Stimulated activated CD8-positive, alpha-beta memory T cell treated with anti-CD3 and anti-CD28 coated beads, Interleukin-7, amount 100 ng/mL, for 24 hours (primary cell): ENCODE measurements around the gene COMT.

Source experiments
- DNase-seq: peaks from one replicate; pipeline ENCODE4 v3.0.0-alpha.2; 2020; ENCODE audit warnings: low read depth

Gene COMT

GRCh38 chr22:19995611-19996339, 54.2 kb downstream of the COMT start:
- DNase-seq: no peak

DNA sequence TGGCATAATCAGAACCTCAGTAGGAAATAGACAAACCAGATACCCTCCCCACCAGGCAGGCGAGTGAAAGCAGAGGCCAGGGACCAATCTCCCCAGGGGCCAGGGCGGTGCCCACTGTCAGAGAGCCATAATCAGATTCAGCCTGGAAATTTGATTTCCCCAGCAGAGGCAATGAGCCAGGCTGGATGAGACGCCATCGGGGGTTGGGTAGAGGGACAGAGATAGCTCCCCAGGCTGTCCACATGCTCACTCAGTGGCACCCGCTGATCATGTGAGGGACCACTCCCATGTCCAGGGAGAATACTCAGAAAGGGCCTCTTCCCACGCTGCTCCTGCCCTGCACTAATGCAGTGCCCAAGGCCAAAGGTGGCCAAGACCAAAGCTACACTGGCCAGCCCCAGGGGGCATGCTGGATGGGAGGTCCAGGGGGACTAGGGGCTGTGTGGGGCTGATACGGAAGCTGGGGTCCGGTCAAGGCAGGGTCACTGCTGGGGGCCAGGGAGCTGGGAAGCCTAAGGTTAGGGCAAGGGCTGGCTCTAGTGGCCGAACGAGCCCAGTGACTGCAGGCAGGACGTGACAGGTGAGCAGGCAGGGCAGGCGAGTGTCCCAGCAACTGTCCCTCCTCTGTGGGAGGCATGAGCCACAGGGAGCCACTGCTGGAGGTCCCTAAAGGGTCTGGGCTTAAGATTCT, 55.3 kb downstream of the COMT start:
- DNase-seq: no peak

GRCh38 chr22:19997561-19998231, 56.1 kb downstream of the COMT start:
- no peak for DNase-seq

DNA sequence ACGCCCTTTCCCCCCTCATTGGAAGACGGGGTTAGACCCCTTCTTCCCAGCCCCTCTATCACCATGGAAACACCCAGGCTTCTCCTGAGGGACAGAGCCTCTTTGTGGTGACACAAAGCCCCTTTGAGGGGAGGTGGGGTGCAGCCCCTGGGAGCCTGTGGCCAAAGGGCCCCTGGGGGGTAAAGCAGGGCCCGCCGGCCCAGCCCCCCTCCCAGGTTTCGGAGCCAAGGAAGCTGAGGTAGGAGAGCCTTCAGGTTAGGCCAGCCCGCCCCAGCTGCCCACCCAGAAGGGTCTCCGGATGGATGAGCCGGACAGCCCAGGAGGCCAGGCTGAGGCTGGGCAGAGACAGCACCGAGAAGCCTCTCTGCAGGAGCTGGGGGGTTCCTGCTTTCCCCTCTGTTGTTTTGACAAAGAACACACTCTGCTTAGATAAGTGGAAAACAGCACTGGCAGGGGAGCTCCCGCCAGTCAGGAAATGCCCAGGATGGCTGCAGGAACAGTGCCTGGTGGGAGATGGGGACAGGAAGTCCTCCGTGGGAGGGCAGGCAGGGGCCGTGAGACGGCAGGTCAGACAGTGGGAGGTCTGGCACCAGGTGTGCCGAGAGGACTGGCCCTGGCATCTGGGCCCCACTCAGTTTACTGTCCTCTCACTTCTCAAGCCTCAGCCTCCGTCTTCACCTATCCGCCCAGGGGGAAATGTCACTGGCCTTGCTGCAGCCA, 56.8 kb downstream of the COMT start:
- DNase-seq: no peak

DNA sequence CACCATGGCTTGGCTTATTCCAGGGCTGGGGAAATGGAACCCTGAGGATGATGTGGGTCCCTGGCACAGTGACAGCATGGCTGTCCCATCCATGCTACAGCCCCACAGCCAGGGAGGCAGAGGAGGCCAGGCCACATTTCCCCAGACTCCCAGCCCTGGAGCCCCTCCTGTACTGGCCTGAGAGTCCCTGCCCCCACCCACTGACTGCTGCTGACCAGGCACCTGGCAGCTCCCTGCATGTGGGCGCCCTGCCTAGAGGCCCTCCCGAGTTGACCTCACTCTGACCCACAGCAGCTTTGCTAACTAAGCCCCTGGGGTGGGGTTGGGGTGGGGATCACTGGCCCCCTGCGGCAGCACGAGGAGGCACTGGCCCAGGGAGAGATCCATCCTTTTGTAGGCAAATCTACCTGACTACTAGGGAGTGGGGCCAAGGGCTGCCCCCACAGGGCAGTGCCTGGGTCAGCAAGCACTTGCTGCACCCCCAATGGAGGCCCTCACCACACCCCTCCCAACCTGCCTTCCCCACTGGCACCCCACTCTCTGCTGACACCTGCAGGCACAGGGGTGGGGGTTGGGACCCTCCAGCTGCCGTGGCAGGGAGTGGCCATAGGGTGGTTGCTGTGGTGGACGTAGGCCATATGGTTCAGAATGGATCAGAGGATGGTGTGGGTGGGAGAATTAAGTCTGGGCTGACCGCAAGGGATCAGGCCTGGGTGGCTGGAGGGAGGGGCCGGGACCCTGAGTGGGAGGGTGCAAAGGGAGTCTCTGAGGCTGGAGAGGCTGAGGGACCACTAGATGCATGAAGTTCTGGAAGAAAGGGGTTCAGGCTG, 57.6 kb downstream of the COMT start:
- DNase-seq: no peak

- no peak for DNase-seq
Observed at GRCh38 chr22:20000246-20001081, 58.9 kb downstream of the COMT start.

DNA sequence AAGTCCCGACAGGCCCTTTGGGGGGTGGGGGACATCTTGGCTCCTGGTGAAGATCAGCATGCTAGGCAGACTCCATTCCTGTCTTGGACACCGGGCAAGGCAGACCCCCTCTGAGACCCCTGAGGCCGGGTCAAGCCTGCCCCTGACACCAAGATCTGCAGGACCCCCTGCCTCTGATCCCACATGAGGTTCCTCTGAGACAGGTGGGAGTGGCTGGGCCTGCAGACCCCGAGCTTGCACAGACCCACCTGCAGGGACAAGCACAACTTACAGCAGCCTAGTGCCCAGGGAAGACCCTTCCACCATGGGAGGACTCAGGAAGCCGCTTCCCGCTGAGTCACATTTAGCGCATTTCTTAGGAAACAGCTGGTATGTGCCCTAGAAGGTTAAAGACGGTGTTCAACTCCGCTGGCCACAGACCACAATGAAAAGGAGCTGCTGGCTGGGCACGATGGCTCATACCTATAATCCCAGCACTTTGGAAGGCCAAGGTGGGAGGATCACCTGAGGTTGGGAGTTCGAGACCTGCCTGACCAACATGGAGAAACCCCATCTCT, 59.6 kb downstream of the COMT start:
- DNase-seq: no peak

GRCh38 chr22:20002128-20002527, 60.6 kb downstream of the COMT start:
- DNase-seq: no peak

GRCh38 chr22:20002636-20003035, 61.1 kb downstream of the COMT start:
- DNase-seq: no peak

DNA sequence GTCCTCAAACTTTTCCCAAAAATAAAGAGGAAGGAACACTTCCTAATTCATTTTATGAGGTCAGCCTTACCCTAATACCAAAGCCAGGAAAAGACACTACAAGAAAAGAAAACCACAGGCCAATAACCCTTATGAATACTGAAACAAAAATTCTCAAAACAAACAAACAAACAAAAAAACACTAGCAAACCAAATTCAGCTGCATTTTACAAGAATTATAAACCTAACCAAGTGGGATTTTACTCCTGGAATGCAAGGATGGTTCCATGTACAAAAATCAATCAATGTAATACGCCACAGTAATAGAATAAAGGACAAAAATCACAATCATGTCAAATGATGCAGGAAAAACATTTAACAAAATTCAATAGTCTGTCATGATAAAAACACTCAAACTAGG, 61.7 kb downstream of the COMT start:
- no peak for DNase-seq

- no peak for DNase-seq
Observed at GRCh38 chr22:20004464-20004863, 62.9 kb downstream of the COMT start.

DNA sequence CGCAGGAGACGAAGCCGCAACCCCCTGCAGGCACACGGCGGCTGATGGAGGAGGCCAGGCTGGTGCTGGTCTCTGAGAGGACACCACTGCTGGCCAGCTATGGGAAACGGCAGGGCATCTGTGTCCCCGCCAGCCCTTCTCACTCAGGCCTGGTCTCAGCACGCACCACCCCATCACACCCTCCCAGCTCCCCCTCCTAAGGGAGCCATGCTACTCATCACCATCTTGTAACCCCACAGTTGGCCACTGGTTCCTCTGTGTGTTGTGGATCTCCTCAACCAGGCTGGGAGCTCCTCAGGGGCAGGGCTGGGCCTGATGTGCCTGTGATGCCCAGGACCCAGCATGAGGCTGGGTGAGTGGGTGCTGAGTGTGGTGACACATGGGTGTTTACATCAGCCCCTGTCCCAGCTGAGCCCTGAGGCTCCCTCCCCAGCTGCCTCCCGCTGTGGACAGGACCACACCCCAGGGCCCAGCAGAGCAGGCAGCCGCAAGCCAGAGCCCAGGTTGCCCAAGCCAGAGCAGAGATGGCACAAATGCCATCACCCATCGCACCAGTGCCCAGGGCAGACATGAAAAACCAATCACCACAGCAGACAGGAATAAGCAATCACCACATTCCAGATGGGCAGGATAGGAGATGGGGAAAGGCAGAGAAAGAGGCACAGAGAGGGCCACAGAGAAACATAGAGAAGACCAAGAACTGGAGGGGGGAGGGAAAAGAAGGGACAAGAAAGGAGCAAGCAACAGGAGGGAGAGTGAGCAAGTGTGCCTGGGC, 66.8 kb downstream of the COMT start:
- DNase-seq: no peak

DNA sequence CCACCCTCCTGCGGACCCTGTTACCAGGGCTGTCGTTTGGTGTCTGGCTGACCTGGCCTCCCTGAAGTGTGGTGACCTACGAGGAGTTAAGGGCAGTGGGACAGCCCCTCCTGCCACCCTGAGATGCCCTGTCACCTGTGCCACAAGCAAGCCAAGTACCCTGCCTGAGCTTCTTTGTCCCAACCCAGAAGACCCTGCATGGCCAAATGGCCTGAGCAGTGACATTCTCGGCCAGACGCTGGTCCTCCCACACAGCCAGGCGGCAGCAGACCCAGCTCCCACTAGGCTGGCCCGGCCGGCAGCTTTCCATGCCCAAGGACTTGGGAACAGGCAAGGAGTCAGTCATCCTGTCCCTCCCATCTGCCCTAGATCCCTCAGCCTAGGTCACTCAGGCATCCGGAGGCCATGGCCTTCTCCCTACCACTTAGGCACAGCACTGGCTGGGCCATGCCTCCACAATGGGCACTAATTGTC, 67.5 kb downstream of the COMT start:
- no peak for DNase-seq

DNA sequence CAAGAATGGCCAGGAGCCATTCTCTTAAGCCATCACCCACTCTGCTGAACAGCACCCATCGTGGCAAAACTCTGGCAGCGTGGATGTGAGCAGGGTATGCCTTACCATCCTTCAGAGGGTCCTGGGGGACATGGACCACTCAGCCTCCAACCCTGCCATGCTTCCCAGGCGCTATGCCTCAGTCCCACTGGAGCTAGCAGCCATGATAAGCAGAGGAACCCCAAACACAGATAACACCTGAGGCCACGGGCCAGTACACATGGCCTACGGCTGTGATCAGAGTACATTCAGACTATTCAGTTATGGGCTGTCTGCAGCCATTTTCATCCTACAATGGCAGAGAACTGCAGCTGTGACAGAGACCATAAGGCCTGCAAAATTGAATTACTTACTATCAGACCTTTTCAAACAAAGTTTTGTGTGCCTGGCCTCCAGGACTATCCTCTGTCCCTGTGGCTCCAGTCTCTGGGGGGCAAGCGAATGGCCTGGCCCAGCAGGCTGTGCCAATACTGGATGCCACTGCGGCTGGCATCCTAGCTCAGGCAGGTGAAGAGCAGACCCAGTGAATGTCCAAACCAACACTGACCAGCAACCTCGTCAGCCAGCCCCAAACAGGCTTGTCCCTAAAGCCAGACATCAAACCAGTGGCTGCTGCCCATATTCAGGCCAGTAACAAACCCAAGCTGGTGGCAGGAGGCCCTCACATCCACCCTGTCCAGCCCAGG, 68.2 kb downstream of the COMT start:
- DNase-seq: no peak

GRCh38 chr22:20010307-20011122, 68.9 kb downstream of the COMT start:
- DNase-seq: no peak

- DNase-seq: no peak
Observed at GRCh38 chr22:20011123-20011992, 69.8 kb downstream of the COMT start.
